HG03039 (cell line): ENCODE measurements around the gene AFG1L.
"Not testable (repeated sequence)": the region's sequence is repeated elsewhere in the genome, so short reads cannot be mapped to it uniquely, and the experiment has no call there.

ENCODE experiments used
- ATAC-seq: cut with Tn5 transposase; IDR thresholded peaks from one replicate; pipeline ENCODE4 v1.9.1; 2021; ENCODE audit warnings: mild to moderate bottlenecking, moderate library complexity; ENCODE audit not compliant: unreplicated experiment

Gene AFG1L

GRCh38 chr6:108449717-108450116 is 154.9 kb downstream of the AFG1L start:
- not testable (repeated sequence) for ATAC-seq

GRCh38 chr6:108451816-108452215 is 157.0 kb downstream of the AFG1L start:
- no peak for ATAC-seq

GRCh38 chr6:108452711-108453195 is 157.9 kb downstream of the AFG1L start:
- no peak for ATAC-seq

GRCh38 chr6:108453601-108454185 is 158.8 kb downstream of the AFG1L start:
- ATAC-seq: no peak

GRCh38 chr6:108454356-108454755 is 159.5 kb downstream of the AFG1L start:
- no peak for ATAC-seq

- ATAC-seq: no peak
Measured at GRCh38 chr6:108455688-108456087, 160.8 kb downstream of the AFG1L start.

- no peak for ATAC-seq
Measured at GRCh38 chr6:108463784-108464183, 168.9 kb downstream of the AFG1L start.

GRCh38 chr6:108464418-108465097 is 169.7 kb downstream of the AFG1L start:
- ATAC-seq: no peak

GRCh38 chr6:108465098-108465495 is 170.2 kb downstream of the AFG1L start:
- no peak for ATAC-seq

GRCh38 chr6:108468346-108468745 is 173.5 kb downstream of the AFG1L start:
- no peak for ATAC-seq

- no peak for ATAC-seq
Measured at GRCh38 chr6:108469316-108469715, 174.5 kb downstream of the AFG1L start.

GRCh38 chr6:108473197-108473596 is 178.3 kb downstream of the AFG1L start:
- no peak for ATAC-seq

- no peak for ATAC-seq
Measured at GRCh38 chr6:108476376-108476775, 181.5 kb downstream of the AFG1L start.

GRCh38 chr6:108476847-108477430 is 182.1 kb downstream of the AFG1L start:
- no peak for ATAC-seq

- no peak for ATAC-seq
Measured at GRCh38 chr6:108482559-108482958, 187.7 kb downstream of the AFG1L start.

GRCh38 chr6:108484016-108484415 is 189.2 kb downstream of the AFG1L start:
- no peak for ATAC-seq

- no peak for ATAC-seq
Measured at GRCh38 chr6:108489699-108490098, 194.8 kb downstream of the AFG1L start.

GRCh38 chr6:108492131-108492766 is 197.4 kb downstream of the AFG1L start:
- ATAC-seq: no peak

- no peak for ATAC-seq
Measured at GRCh38 chr6:108494434-108494833, 199.6 kb downstream of the AFG1L start.

- no peak for ATAC-seq
Measured at GRCh38 chr6:108497883-108498282, 203.0 kb downstream of the AFG1L start.

- no peak for ATAC-seq
Measured at GRCh38 chr6:108501559-108501958, 206.7 kb downstream of the AFG1L start.

- ATAC-seq: no peak
Measured at GRCh38 chr6:108502832-108503231, 208.0 kb downstream of the AFG1L start.
